Heart left ventricle (tissue), 16 donors: ENCODE measurements around the gene MYH6. TPM values are rescaled to one million over a fixed set of nuclear protein-coding genes. Genes with fewer than 3 reads are reported as not detected.
"Not testable (repeated sequence)": the region's sequence is repeated elsewhere in the genome, so short reads cannot be mapped to it uniquely, and the experiment has no call there.

Source experiments
- ATAC-seq, 4 donors: fragments of 200-7000 bp; cut with Tn5 transposase; one replicate each; pipeline ENCODE4 v1.9.1; 2020 to 2022; ENCODE audit warnings: moderate library complexity in 4 of 4, mild to moderate bottlenecking in 3 of 4, moderate number of reproducible peaks in 1 of 4
- DNase-seq, 5 donors: peaks; one replicate each; pipeline ENCODE4 v3.0.0-alpha.2; 2020
- H3K27ac ChIP-seq, 12 donors: fragments of 200-600 bp; sonication (generic) in 4 of 12; one replicate each; pipeline versions ENCODE4 v1.5.0 to v1.8.0; 2016 to 2022; ENCODE audit warnings: mild to moderate bottlenecking in 2 of 12
- H3K27me3 ChIP-seq, 9 donors: fragments of 200-600 bp; sonication (generic) in 2 of 9; one replicate each; pipeline versions ENCODE4 v1.5.1 to v1.8.0; 2016 to 2022; ENCODE audit warnings: mild to moderate bottlenecking in 3 of 9
- H3K36me3 ChIP-seq, 9 donors: fragments of 200-600 bp; sonication (generic) in 2 of 9; one replicate each; pipeline versions ENCODE4 v1.5.0 to v1.8.0; 2018 to 2022; ENCODE audit warnings: mild to moderate bottlenecking in 2 of 9
- H3K4me1 ChIP-seq, 12 donors: fragments of 200-600 bp; sonication (generic) in 4 of 12; one replicate each; pipeline versions ENCODE4 v1.5.0 to v1.8.0; 2016 to 2022; ENCODE audit warnings: mild to moderate bottlenecking in 3 of 12
- H3K4me3 ChIP-seq, 12 donors: fragments of 200-600 bp; sonication (generic) in 4 of 12; one replicate each; pipeline versions ENCODE4 v1.5.0 to v1.8.0; 2017 to 2022; ENCODE audit warnings: mild to moderate bottlenecking in 9 of 12, moderate library complexity in 4 of 12
- H3K9me3 ChIP-seq, 12 donors: fragments of 200-600 bp; sonication (generic) in 4 of 12; one replicate each; pipeline versions ENCODE4 v1.5.0 to v1.8.0; 2016 to 2022; ENCODE audit warnings: mild to moderate bottlenecking in 1 of 12
- POLR2A ChIP-seq, 2 donors: fragments of 450-650 bp; IDR thresholded peaks; one replicate each; pipeline ENCODE4 v1.6.1; 2017; ENCODE audit warnings: antibody characterized with exemption in 2 of 2, mild to moderate bottlenecking in 2 of 2, moderate library complexity in 2 of 2
- WGBS, 4 donors: extraction: QIAGEN DNeasy Blood & Tissue Kit in 2 of 4; methylation state at CpG; one replicate each; pipeline versions ENCODE4 v1.1.5 to v1.1.7; 2013 to 2018; 5-methylcytosine and 5-hydroxymethylcytosine counted together
- intact Hi-C, 10 donors: fragments of 100-400 bp; cut with DNase I; formaldehyde crosslinking; loops; one replicate each; pipeline versions ENCODE4 v1.11.1 to v1.14.2; 2022
- polyA plus RNA-seq, 2 donors: library from polyadenylated mRNA; stranded (reverse); fragments of 200-250 nt; gene quantifications; one replicate each; pipeline ENCODE4 v1.2.3, GENCODE V29; 2013
- total RNA-seq, 9 donors: library from RNA; depleted of rRNA in 2 of 9; stranded (reverse); fragments of >200 nt in 2 of 9; fragmentation: NEBNext Ultra II Directional in 3 of 9; extraction: Animal tissue kit (Norgen Biotek cat#: 25700) in 3 of 9; gene quantifications; one replicate each; pipeline versions ENCODE4 v1.1.0 to v1.2.4, GENCODE V29; 2016 to 2023
- TF ChIP-seq, protein P1 (sequence below), 12 donors: fragments of 200-600 bp; sonication (generic) in 4 of 12; IDR thresholded peaks; one replicate each; pipeline versions ENCODE4 v1.5.0 to v1.8.0; 2018 to 2022; ENCODE audit warnings: antibody characterized with exemption in 12 of 12, mild to moderate bottlenecking in 5 of 12
- donor health status: ischemic (EF 13 %, LVEDD 7.1; RV severe dilation, severe dysfunction).
- donor health status: healthy with polysubstance abuse.
- donor health status: DM: no; HTN: yes; CAD: no.
- donor health status: DM: no; HTN: no; CAD: no.
- donor health status: ischemic (EF 25% LVEDD 6.9; RV normal size, moderate dysfunction).
- donor health status: ischemic (EF 25% LVEDD 5.7; RV mildly dilated, moderate dysfunction).
- donor health status: healthy.
- donor health status: DM: yes; HTN: yes; CAD: no.
- donor health status: ischemic (EF 35%, LVEDD 5.7; RV mildly dilated, moderate dysfunction).
- donor health status: nonischemic (EF 11% LVEDD 7.7; RV severe dilation, severe dysfunction).
- donor health status: DM: yes; HTN: yes; CAD: no.
- donor health status: PGD.
- donor health status: ischemic (EF 29% LVEDD 5.4; RV normal size, mild dysfunction).
- donor health status: nonischemic (EF 23%, LVEDD 6.1; RV moderate dilation, normal function).

The MYH6 gene
- total and polyA plus RNA-seq, 11 donors = 76.8 to 5,104 (median 1,271) TPM

DNA sequence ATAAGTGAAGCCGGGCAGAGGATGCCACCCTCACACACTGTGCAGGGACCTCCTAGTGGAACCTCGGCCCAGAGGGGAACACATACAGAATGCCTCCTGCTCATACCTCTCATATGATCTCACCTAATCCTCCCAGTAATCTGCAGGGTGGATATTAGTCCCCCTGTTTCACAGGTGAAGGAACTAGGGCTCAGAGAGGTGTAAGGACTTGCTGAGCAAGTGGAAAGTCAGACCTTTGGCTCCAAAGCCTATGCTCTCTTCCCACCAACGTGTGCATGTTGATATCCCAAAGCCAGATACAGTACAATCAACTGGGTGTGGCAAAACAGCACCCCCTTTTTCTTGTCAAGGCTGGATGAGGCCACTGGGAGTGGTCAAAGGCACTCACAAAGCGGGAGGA, 4.2 kb downstream of the MYH6 start:
- Histone ChIP-seq H3K9me3 (no peaks in the 10 kb centered on the region), H3K27me3 (peaks cover 0 to 10% (median 0%) of the 10 kb centered on the region in 9 donors), H3K27ac (peak overlapping the region in 5 of 12 donors; percentile 49 to 91 (median 87)), H3K4me3 (peak overlapping the region in 3 of 12 donors; percentile 38 to 45 (median 41)), H3K4me1 (peaks cover 0 to 39% (median 0%) of the 10 kb centered on the region in 12 donors), H3K36me3 (peaks cover 0 to 75% (median 8%) of the 10 kb centered on the region in 9 donors)
- ATAC-seq = no peak
- peak in 1 of 5 donors; percentile 9 for DNase-seq
- TF ChIP-seq, protein P1, sequence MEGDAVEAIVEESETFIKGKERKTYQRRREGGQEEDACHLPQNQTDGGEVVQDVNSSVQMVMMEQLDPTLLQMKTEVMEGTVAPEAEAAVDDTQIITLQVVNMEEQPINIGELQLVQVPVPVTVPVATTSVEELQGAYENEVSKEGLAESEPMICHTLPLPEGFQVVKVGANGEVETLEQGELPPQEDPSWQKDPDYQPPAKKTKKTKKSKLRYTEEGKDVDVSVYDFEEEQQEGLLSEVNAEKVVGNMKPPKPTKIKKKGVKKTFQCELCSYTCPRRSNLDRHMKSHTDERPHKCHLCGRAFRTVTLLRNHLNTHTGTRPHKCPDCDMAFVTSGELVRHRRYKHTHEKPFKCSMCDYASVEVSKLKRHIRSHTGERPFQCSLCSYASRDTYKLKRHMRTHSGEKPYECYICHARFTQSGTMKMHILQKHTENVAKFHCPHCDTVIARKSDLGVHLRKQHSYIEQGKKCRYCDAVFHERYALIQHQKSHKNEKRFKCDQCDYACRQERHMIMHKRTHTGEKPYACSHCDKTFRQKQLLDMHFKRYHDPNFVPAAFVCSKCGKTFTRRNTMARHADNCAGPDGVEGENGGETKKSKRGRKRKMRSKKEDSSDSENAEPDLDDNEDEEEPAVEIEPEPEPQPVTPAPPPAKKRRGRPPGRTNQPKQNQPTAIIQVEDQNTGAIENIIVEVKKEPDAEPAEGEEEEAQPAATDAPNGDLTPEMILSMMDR (IDR thresholded peaks at IDR 0.05) = no peak
- no peak for TF ChIP-seq POLR2A (IDR thresholded peaks at IDR 0.05)
- intact Hi-C loops = no loop called here
- 39 to 65% (median 47%) methylated on average over 3 to 4 of the region's 4 CpGs for WGBS, 4 donors

DNA sequence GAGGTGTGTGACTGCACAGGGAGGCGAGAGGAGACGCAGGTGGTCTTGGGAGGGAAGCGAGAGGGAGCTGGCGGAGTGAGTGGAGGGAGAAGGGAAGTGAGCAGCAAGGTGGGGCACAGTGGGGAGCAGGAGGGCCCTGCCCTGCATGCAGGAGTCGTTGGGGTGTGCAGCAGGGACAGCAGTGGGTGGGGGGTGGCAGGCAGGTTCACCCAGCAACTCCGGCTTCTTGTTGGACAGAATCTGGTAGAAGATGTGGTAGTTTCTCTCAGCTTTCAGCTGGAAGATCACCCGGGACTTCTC, 5.0 kb downstream of the MYH6 start:
- Histone ChIP-seq H3K36me3 (peaks cover 0 to 83% (median 13%) of the 10 kb centered on the region in 9 donors), H3K27ac (peak overlapping the region in 4 of 12 donors; percentile 5 to 91 (median 48)), H3K4me1 (peaks cover 0 to 32% (median 0%) of the 10 kb centered on the region in 12 donors), H3K4me3 (peak overlapping the region in 1 of 12 donors; percentile 41), H3K9me3 (no peaks in the 10 kb centered on the region), H3K27me3 (peaks cover 0 to 9% (median 0%) of the 10 kb centered on the region in 9 donors)
- DNase-seq = peak in 2 of 5 donors; percentile 11 to 41
- ATAC-seq = no peak
- 53 to 60% (median 55%) methylated on average over 7 of the region's 7 CpGs for whole genome bisulfite sequencing, 4 donors
- no peak for TF ChIP-seq POLR2A (IDR thresholded peaks at IDR 0.05)
- TF ChIP-seq, protein P1 (IDR thresholded peaks at IDR 0.05) = no peak
- intact Hi-C loops = no loop called here

DNA sequence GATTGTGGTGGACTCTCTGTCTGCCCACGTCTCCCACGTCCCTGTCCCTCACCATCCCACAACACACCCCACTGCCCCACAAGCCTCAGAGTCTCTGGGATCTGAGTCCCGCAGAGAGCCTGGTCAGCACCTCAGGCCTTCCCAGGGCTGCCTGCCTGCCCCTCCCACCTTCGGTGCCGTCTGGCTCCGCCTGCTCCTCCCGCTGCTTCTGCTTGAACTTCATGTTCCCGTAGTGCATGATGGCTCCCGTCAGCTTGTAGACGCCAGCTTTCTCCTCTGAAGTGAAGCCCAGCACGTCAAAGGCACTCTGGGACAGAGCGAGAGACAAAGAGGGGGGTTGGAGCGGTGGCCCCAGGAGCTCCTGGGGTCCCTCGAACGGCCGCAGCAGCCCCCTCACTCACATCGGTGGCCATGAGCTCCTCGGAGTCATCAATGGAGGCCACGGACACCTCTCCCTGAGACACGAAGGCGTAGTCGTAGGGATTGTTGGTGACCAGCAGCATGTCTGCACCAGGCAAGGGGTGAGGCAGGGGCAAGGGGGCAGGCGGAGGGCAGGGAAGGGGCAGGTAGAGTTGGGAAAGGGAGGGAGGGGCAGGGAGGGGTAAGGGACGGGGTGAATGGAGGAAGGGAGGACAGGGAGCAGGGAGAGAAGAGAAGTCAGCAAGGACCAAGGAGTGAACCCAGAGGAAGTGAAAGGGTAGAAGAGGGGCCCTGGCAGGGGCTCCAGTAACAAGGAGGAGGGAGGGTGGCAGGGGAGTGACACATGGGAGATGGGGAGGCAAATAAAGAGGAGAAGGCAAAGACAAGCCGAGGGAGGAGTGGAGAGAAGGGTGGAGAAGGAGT, 5.6 kb downstream of the MYH6 start:
- DNase-seq = peak in 2 of 5 donors; percentile 32 to 51

DNA sequence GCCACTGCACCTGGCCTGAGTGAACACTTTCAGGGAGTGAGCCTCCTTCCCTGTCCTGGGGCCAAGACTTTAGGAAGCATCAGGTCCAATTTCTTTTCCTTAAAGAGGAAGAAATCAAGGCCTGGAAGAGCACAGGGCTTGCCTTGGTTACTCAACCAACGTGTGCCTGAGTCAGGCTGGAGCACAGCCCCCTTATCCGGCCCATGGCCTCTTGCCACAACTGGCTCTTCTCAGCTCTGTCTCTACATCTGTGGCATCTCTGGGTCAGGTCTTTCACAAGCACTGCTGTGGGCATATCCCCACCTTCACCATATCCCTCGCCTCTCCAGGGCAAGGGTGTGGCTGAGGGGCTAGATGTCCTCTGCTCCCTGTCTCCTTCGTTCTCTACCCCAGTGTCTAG, 6.8 kb downstream of the MYH6 start:
- TF ChIP-seq POLR2A (IDR thresholded peaks at IDR 0.05) = no peak
- Histone ChIP-seq H3K4me3 (no peak overlapping the region), H3K27me3 (peaks cover 0 to 1% (median 0%) of the 10 kb centered on the region in 9 donors), H3K36me3 (peaks cover 0 to 93% (median 27%) of the 10 kb centered on the region in 9 donors), H3K9me3 (no peaks in the 10 kb centered on the region), H3K4me1 (peaks cover 0 to 20% (median 0%) of the 10 kb centered on the region in 12 donors), H3K27ac (peak overlapping the region in 2 of 12 donors; percentile 87 to 91)
- no peak for ATAC-seq
- DNase-seq = peak in 2 of 5 donors; percentile 13 to 46
- intact Hi-C loops = no loop called here
- 43 to 52% (median 47%) methylated on average over 3 to 4 of the region's 4 CpGs for WGBS, 4 donors

More for the DNA sequence above, 5.6 kb downstream of the MYH6 start:
- Histone ChIP-seq H3K4me3 (peak overlapping the region in 1 of 12 donors; percentile 41), H3K9me3 (no peaks in the 10 kb centered on the region), H3K27ac (peak overlapping the region in 4 of 12 donors; percentile 10 to 91 (median 62)), H3K27me3 (peaks cover 0 to 6% (median 0%) of the 10 kb centered on the region in 9 donors), H3K36me3 (peaks cover 0 to 87% (median 16%) of the 10 kb centered on the region in 9 donors), H3K4me1 (peaks cover 0 to 29% (median 0%) of the 10 kb centered on the region in 12 donors)
- intact Hi-C loops = no loop called here
- 45 to 50% (median 46%) methylated on average over 21 to 25 of the region's 25 CpGs for WGBS, 4 donors
- TF ChIP-seq, protein P1 (IDR thresholded peaks at IDR 0.05) = no peak
- TF ChIP-seq POLR2A (IDR thresholded peaks at IDR 0.05) = no peak
- ATAC-seq = peak in 2 of 4 donors; percentile 0 to 1

DNA sequence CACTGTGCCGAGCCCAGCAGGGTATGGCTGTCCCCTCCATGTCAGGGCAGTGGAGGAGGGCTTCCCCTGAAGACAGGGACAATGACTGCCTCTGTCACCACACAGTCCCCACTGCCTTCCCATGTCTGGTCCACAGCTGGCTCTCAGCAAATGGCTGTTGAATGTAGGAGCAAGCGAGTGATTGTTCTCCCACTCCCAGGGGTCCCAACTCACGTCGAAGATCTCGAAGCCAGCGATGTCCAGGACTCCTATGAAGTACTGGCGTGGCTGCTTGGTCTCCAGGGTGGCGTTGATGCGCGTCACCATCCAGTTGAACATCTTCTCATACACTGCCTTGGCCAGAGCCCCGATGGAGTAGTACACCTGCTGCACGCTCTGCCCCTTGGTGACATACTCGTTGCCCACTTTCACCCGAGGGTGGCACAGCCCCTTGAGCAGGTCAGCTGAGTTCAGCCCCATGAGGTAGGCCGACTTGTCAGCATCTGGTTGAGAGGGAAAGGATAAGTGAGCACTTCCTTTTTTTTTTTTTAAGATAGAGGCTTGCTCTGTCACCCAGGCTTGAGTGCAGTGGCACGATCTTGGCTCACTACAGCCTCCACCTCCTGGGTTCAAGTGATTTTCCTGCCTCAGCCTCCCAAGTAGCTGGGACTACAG, 7.5 kb downstream of the MYH6 start:
- intact Hi-C loops, H3K4me3 ChIP-seq, H3K27me3 ChIP-seq, H3K9me3 ChIP-seq: not testable (repeated sequence)
- ATAC-seq (peak in 3 of 4 donors; percentile 1 to 2 (median 2)), DNase-seq (peak in 3 of 5 donors; percentile 13 to 55 (median 21))
- Histone ChIP-seq H3K36me3 (peaks cover 0 to 93% (median 33%) of the 10 kb centered on the region in 9 donors), H3K27ac (peak overlapping the region in 2 of 12 donors; percentile 87 to 91), H3K4me1 (peaks cover 0 to 20% (median 0%) of the 10 kb centered on the region in 12 donors)
- 63 to 73% (median 67%) methylated on average over 16 of the region's 16 CpGs for WGBS, 4 donors
